SH-SY5Y (cell line): ENCODE measurements around the gene TDRD3.

ENCODE experiments used
- GATA2 ChIP-seq: IDR thresholded peaks from 2 replicates; pipeline ENCODE4 v1.6.1; 2011; ENCODE audit warnings: mild to moderate bottlenecking, low read depth, low read length
- GATA3 ChIP-seq: IDR thresholded peaks from 2 replicates; pipeline ENCODE4 v1.6.1; 2011; ENCODE audit warnings: low read depth, mild to moderate bottlenecking, low read length, moderate library complexity

TDRD3 gene

DNA sequence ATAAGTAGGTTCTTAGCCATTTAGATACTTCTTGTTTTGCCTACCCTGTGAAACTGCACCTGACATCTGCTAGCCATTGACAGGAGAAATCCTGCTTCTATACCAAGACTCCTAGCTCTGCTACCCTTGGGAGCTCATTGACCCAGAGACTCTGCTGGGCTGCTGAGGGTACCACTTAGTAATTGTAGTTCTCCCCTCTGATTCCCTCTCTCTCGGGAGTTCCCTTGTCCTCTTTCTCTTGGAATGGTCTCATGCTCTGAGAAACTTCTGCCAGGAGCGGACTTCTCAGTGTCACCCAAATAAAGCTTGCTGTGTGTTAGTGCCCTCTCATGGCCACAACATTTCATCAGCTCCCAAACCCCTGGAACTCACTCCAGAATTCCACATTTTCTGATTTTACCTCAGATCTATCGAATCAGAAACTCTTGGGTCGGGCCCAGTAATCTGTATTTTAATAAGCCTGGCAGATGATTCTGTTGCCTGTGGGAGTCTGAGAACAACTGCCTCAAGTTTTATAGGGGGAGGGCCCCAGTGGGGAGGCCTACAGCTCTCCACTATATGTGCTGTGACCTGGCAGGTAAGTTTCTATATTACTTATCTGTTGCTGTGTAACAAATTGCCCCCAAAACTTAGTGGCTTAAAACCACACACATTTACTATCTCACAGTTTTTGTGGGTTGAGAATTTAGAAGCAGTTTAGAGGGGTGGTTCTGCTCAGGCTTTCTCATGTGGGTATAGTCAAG, 221.1 kb downstream of the TDRD3 start:
- TF ChIP-seq GATA3, result no peak
- TF ChIP-seq GATA2, result no peak

DNA sequence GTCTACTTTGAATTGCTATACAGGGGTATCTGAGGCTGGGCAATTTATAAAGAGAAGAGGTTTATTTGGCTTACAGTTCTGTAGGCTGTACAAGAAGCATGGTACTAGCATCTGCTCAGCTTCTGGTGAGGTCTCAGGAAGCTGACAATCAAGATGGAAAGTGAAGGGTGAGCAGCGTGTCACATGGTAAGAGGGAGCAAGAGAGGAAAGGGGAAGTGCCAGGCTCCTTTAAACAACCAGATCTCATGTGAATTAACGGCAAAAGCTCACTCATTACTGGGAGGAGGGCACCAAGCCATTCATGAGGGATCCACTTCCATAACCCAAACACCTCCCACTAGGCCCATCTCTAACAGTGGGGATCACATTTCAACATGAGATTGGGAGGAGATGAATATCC, 222.4 kb downstream of the TDRD3 start:
- TF ChIP-seq GATA2 (no peak), GATA3 (no peak)

- no peak for TF ChIP-seq GATA2
- no peak for TF ChIP-seq GATA3
Measured at GRCh38 chr13:60620611-60621395, 223.8 kb downstream of the TDRD3 start.

DNA sequence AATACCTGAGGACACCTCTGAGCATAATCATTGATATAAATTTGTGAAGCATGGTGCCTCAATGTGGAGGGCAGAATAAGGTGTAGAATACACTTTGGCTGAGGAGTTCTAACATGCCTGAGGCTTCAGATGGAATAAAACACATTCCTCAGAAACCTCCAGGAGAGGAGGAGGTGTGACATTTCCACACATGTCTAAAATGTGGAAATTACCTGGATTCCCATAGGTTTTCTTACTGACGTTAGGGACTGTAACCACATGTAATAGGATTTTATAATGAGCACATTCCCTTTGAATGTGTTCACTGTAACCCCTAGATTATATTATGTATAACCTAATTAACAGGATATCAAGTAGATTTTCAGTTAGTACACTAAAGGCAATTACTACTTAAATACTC, 226.1 kb downstream of the TDRD3 start:
- TF ChIP-seq GATA2 (no peak), GATA3 (no peak)
